Measurements from ENCODE around the gene OTOGL.

Gene OTOGL

DNA sequence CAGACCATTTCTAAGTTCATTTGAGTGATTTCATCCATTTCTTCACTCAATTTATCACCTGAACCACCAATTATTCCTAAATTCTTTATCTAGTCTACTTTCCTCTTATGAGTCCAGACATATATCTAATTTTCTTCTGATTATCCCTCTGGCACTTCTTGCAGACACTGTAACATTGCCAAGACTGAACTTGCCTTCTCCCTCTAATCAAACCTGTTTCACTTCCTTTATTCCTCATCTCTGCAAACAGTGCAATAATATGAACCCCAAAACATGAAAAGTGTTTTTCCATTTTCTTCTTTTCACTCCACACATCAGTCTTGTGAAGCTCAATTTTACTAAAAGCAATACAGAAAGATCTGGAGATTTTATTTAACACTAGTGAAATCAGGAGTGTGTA, 306.9 kb downstream of the OTOGL start:
- Mint-ChIP-seq H3K9me3 (no peaks in the 10 kb centered on the region), H3K4me3 (no peak overlapping the region), H3K27me3 (ENCODE audit: low read depth) (no peaks in the 10 kb centered on the region), H3K36me3 (ENCODE audit: low read depth) (no peaks in the 10 kb centered on the region), H3K27ac (no peak overlapping the region), H3K4me1 (ENCODE audit: low read depth) (no peaks in the 10 kb centered on the region)

DNA sequence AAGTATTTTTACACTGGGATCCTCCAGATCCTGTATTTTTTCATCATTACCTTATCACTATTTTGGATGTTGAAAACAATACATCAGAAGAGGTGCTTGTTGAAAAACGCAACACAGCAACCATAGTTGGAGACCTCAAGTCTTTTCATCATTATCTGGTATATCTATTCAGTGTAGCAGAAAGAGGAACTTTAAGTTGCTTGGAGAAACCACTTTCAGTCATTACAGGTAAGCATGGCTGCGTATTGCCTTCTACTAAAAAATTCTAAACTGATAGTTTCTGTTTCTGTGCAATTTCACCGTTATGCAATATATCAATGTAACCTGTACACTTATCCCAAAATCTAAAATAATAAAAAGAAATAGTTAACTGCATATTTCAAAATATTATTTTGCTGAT, 312.4 kb downstream of the OTOGL start:
- Mint-ChIP-seq H3K4me1 (ENCODE audit: low read depth) (no peaks in the 10 kb centered on the region), H3K36me3 (ENCODE audit: low read depth) (no peaks in the 10 kb centered on the region), H3K27ac (no peak overlapping the region), H3K9me3 (no peaks in the 10 kb centered on the region), H3K4me3 (no peak overlapping the region), H3K27me3 (ENCODE audit: low read depth) (no peaks in the 10 kb centered on the region)

DNA sequence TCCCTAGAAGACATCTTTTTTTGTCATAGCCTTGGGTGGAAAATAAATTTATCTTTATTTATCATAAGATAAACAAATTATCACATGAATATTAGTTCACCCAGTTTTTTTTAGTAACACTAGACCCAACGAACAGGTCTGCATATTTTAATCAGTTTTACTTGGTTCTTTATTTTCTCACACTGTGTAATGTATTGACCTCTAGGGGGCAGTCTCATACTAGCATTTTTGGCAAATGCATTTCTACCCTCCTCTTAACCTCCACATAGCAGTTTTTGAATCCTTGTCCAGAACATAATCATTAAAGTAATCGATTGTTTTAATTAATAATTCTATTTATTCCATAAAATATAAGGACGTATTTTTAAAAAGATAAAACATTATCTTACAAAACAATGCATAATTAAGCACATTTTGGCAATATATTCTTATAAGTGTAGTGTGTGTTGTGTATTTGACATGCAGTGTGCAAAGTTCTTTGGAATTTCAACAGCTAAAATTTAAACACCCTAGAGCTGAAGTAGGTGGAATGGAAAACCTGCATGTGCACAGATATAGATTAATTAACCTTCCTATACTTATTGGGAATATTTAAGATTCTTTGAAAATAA, 313.1 kb downstream of the OTOGL start:
- no peaks in the 10 kb centered on the region for H3K36me3 Mint-ChIP-seq (ENCODE audit: low read depth)
- H3K4me1 Mint-ChIP-seq (ENCODE audit: low read depth) = no peaks in the 10 kb centered on the region
- H3K9me3 Mint-ChIP-seq = no peaks in the 10 kb centered on the region
- no peak overlapping the region for H3K27ac Mint-ChIP-seq
- no peak overlapping the region for H3K4me3 Mint-ChIP-seq
- no peaks in the 10 kb centered on the region for H3K27me3 Mint-ChIP-seq (ENCODE audit: low read depth)

DNA sequence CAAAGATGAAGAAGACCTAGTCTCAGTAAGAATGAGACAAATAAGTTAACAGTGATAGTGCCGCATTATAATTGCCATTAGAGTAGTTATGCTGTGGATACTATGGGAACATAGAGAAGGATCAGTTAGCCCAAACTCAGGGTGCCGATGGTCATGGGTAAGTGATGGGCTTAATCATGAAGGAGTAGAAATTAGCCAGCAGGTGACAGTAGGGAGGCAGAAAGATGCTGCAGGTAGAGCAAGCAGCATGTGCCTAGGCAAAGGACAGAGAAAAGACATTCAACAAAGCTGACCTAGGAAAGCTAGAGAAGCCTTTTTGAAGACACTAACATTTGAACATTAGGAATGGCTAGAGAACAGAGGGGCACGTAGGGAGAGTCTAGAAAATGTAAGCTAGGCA, 314.1 kb downstream of the OTOGL start:
- no peak overlapping the region for H3K27ac Mint-ChIP-seq
- no peaks in the 10 kb centered on the region for H3K4me1 Mint-ChIP-seq (ENCODE audit: low read depth)
- no peaks in the 10 kb centered on the region for H3K9me3 Mint-ChIP-seq
- H3K36me3 Mint-ChIP-seq (ENCODE audit: low read depth) = no peaks in the 10 kb centered on the region
- H3K4me3 Mint-ChIP-seq = no peak overlapping the region
- H3K27me3 Mint-ChIP-seq (ENCODE audit: low read depth) = no peaks in the 10 kb centered on the region

DNA sequence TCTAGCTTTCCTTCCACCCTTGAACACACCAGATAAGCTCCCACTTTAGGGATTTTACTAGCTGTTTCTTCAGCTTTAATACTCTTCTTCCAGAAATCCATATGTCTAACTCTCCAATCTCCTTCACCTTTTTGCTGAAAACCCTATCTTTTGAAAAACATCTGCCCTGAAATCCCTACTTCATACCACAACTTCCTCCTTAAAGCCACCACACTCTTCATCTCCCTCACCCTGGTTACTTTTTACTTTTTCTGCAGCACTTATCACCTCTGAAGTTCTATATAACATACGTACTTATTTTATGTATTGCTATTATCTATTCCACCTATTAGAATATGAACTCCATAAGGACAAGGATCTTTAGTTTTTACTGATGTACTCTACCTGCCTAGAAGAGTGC, 316.1 kb downstream of the OTOGL start:
- Mint-ChIP-seq H3K36me3 (ENCODE audit: low read depth) (no peaks in the 10 kb centered on the region), H3K27ac (no peak overlapping the region), H3K4me3 (no peak overlapping the region), H3K9me3 (no peaks in the 10 kb centered on the region), H3K27me3 (ENCODE audit: low read depth) (no peaks in the 10 kb centered on the region), H3K4me1 (ENCODE audit: low read depth) (no peaks in the 10 kb centered on the region)

DNA sequence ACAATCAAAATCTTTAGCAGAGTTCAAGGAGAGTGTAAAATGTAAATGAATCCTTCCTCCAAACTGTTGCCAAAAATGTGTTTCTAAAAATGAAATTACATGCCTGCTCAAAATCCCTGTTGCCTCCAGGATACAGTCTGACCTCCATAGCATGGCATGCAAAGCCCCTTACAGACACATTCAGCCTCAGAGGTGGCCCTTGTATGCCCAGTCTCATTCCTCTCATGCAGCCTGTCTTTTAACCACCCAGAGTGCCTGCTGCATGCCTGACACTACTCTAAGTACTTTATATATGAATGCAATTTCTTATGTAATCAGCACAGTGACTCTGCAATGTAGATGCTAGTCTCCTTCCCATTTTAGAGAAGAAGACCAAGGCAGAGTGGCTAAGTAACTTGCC, 320.3 kb downstream of the OTOGL start:
- no peaks in the 10 kb centered on the region for H3K27me3 Mint-ChIP-seq (ENCODE audit: low read depth)
- H3K9me3 Mint-ChIP-seq = no peaks in the 10 kb centered on the region
- H3K36me3 Mint-ChIP-seq (ENCODE audit: low read depth) = no peaks in the 10 kb centered on the region
- H3K4me1 Mint-ChIP-seq (ENCODE audit: low read depth) = no peaks in the 10 kb centered on the region
- H3K27ac Mint-ChIP-seq = no peak overlapping the region
- H3K4me3 Mint-ChIP-seq = no peak overlapping the region

DNA sequence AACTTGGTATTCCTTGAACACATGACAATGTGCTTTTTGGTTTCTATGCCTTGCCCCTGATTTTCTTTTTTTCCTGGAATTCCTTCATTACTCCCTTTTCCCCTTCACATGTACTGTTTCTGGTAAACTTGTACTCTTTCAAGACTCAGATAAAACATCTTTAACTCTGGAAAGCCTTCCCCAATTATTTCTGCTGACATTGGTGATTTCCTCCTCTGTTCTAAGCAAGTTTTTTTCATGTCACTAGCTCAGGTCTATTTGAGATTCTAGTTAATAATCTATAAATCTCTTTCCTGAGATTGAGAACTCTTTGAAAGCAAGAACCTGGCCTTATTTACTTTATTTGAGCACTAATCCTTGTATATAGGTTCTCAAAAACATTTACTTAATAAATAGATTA, 320.7 kb downstream of the OTOGL start:
- no peaks in the 10 kb centered on the region for H3K4me1 Mint-ChIP-seq (ENCODE audit: low read depth)
- H3K4me3 Mint-ChIP-seq = no peak overlapping the region
- H3K27me3 Mint-ChIP-seq (ENCODE audit: low read depth) = no peaks in the 10 kb centered on the region
- H3K27ac Mint-ChIP-seq = no peak overlapping the region
- no peaks in the 10 kb centered on the region for H3K36me3 Mint-ChIP-seq (ENCODE audit: low read depth)
- no peaks in the 10 kb centered on the region for H3K9me3 Mint-ChIP-seq

DNA sequence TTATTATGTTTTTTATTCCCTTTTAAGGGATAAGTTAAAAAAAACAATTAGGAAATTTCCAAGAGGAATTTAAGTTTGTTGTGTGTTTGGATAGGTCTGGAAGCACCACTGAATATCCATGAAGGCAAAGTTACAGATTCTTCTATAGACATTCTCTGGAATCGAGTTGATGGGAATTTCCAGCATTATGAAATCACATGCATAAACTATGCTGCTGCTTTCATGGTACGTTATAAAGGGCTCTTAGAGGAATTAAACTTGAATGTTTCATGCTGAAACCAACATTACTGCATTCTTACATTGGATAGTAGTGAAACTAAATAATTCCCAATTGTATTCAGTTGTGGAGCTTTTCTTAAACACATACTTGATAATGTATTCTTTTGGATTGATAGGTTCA, 323.2 kb downstream of the OTOGL start:
- Mint-ChIP-seq H3K36me3 (ENCODE audit: low read depth) (no peaks in the 10 kb centered on the region), H3K4me1 (ENCODE audit: low read depth) (no peaks in the 10 kb centered on the region), H3K4me3 (no peak overlapping the region), H3K9me3 (no peaks in the 10 kb centered on the region), H3K27me3 (ENCODE audit: low read depth) (no peaks in the 10 kb centered on the region), H3K27ac (no peak overlapping the region)
